LNCAP (cell line): ENCODE data around the gene TOP2A.

ENCODE experiments used
- TF ChIP-seq, protein P1 (sequence below): fragments of 450-650 bp; IDR thresholded peaks from 2 replicates; pipeline ENCODE4 v1.5.1; 2017; ENCODE audit warnings: mild to moderate bottlenecking

The TOP2A gene

GRCh38 chr17:40358323-40359038, 59.2 kb downstream of the TOP2A start:
- TF ChIP-seq, protein P1, sequence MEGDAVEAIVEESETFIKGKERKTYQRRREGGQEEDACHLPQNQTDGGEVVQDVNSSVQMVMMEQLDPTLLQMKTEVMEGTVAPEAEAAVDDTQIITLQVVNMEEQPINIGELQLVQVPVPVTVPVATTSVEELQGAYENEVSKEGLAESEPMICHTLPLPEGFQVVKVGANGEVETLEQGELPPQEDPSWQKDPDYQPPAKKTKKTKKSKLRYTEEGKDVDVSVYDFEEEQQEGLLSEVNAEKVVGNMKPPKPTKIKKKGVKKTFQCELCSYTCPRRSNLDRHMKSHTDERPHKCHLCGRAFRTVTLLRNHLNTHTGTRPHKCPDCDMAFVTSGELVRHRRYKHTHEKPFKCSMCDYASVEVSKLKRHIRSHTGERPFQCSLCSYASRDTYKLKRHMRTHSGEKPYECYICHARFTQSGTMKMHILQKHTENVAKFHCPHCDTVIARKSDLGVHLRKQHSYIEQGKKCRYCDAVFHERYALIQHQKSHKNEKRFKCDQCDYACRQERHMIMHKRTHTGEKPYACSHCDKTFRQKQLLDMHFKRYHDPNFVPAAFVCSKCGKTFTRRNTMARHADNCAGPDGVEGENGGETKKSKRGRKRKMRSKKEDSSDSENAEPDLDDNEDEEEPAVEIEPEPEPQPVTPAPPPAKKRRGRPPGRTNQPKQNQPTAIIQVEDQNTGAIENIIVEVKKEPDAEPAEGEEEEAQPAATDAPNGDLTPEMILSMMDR, result peak; percentile 98

DNA sequence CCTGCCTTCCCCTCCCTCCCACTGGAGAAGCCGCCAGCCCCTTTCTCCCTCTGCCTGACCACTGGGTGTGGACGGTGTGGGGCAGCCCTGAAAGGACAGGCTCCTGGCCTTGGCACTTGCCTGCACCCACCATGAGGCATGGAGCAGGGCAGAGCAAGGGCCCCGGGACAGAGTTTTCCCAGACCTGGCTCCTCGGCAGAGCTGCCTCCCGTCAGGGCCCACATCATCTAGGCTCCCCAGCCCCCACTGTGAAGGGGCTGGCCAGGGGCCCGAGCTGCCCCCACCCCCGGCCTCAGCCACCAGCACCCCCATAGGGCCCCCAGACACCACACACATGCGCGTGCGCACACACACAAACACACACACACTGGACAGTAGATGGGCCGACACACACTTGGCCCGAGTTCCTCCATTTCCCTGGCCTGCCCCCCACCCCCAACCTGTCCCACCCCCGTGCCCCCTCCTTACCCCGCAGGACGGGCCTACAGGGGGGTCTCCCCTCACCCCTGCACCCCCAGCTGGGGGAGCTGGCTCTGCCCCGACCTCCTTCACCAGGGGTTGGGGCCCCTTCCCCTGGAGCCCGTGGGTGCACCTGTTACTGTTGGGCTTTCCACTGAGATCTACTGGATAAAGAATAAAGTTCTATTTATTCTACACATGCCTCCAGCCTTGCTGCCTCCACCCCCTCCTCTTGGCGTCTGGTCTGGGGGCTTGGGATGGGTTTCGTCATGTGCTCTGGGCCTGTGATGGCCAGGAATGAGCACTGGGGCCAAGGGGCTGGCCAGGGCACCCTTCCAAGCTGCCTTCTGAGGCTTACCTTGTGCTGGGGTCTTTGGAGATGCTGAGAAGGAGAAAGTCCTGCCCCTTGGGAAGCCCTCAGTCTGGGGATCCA, 60.5 kb downstream of the TOP2A start:
- TF ChIP-seq, protein P1, result no peak

- TF ChIP-seq, protein P1, result no peak
These were observed 61.6 kb downstream of the TOP2A start for GRCh38 chr17:40355804-40356758.

GRCh38 chr17:40355123-40355803, 62.4 kb downstream of the TOP2A start:
- TF ChIP-seq, protein P1, result peak; percentile 94

DNA sequence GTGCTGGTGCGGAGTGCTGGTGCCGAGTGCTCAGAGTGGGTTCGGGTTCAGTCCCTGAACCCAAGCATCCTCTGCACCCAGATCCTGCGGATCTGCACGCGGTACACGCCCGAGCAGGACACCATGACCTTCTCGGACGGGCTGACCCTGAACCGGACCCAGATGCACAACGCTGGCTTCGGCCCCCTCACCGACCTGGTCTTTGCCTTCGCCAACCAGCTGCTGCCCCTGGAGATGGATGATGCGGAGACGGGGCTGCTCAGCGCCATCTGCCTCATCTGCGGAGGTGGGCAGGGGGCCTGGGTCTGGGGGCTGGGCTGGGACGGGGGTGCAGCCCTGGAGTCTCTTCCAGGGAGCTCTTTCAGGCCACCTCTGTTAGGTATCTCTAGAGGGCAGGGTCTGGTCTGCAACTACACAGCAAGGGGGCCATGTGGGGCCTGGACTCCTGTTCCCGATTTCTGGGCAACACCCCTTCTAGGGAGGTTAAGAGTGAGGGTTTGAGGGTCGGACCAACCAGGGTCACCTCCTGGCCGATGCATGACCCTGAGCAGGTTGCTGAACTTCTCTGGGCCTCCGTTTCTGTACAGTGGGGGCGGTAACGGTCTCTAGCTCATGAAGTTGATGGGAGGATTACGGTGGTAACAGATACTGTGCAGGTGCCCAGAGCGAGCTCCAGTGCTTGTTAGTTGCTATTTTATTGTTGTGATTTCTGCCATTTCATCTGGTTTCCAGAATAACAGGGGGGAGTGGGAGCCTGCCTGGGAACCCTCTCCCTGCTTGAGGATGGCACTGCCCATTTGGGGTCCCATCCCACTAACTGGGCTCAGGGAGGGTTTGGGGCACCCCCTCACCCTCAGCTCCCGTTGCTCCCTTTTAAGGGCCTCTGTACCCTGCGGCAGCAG, 63.2 kb downstream of the TOP2A start:
- TF ChIP-seq, protein P1, result no peak

DNA sequence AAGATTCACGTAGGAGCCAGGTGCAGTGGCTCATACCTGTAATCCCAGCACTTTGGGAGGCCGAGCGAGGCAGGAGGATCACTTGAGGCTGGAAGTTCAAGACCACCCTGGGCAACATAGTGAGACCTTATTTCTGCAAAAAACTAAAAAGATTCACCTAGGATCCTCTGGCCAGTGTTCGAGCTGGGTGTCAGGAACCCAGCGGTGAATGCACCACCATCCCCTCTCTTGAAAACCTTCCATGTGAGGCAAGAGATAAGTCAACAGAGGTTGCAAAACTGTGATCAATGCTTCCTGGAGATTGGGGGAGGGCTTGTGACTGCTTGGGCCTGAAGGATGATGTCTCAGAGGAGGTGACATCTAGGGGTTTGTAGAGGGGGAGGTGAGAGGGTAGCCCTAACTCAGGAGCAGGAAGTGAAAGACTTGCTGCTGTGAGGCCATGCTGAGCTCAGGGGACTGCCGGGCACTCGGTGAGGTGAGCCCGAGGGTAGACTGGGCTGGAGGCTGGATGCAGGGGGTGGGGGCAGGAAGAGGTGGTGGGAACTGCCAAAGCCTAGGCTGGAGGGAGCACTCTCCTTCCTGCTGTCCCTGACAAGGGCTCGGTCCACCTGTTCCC, 64.8 kb downstream of the TOP2A start:
- TF ChIP-seq, protein P1, result no peak
